GM12874 (cell line): ENCODE measurements around the gene RALB.

Experiments
- CTCF ChIP-seq: IDR thresholded peaks from 2 replicates; pipeline ENCODE4 v1.5.1; 2011; ENCODE audit warnings: low read depth, mild to moderate bottlenecking, control low read depth, low read length, moderate library complexity; ENCODE audit not compliant: insufficient read depth

RALB gene

DNA sequence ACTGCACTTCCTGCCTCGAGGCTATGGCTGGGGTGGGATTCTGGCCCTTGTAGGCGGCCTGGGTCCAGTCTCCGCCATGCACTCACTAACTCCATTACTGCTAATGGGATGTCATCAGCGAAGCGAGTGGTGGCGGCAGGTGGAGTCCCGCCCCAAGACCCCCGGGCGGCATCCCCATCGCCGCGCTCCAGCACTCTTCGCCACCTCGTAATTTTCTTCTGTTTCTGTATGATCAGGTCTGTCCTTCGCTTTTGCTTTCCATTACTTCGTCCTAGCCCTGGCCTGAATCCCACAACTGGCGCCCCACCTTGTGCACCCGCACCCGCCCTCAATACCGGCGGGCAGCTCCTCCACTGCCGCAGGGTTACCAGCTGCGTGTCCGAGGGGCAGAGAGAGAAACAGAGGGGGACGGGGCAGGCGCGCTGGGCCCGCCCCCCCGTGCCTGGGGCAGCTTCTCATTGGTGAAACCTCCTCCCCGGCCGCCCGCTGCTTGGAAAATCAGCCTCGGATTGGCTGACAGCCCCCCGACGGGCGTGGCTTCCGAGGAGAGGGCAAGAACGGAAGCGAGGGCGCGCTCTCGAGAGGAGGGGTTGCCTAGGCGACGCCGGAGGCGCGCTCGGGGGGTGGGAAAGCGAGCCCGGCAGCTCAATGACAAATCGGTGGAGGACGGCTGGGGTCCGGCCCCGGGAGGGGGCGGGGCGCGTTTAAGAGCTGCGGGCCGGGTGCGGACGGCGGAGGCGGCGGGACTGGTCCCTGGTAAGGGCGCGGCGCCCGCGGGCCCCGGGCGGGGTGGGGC, at the start of gene RALB:
TSS of gene RALB (plus strand) at position 628 of the 796 bp plus-strand sequence. CDS start 25,813 bp downstream, outside the sequence.
- no peak for TF ChIP-seq CTCF

GRCh38 chr2:120203251-120204021, 49.2 kb upstream of the RALB start:
- TF ChIP-seq CTCF: no peak

DNA sequence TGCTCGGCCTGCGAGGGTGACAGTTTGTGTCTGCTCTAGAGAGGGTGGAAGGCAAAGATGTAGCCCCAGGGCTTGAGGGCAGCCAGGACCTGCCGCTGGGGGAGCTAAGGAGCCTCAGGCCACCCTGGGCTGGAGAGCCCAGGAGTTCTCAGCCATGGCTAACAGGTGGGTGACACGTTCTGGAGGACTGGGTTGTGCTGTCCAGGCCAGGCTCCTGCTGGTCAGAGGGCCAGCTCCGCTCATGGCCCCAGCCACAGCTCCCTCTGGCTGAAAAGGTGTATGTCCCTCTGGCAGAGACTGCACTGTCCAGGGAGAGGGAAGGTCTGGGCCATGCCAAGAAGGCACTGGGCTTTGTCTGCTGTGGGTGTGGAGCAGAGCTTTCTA, 48.6 kb upstream of the RALB start:
- no peak for TF ChIP-seq CTCF

DNA sequence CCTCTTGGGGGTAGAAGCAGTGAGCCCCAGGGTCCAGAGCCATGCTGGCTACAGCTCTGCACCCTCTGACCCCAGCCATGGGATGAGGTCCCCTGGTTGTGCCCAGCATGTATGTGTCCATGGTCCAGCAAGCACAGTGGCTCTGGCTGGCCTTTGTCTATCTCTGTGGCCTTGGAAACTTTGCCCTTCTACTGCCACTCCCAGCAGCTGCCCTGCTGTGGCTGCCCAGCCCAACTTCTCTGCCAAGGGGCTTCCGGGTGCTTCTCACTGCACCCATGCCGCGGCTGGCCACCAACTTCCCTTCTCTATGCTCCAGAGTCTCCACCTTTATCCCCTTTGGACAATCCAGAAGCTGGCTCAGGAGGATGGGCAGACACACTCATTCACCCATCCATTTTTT, 48.2 kb upstream of the RALB start:
- no peak for TF ChIP-seq CTCF

- no peak for TF ChIP-seq CTCF
These were observed 47.5 kb upstream of the RALB start for GRCh38 chr2:120204945-120205670.

GRCh38 chr2:120206022-120206581, 46.5 kb upstream of the RALB start:
- TF ChIP-seq CTCF: peak; percentile 79
